ENCODE data around the gene CYP1A2.
"Not testable (repeated sequence)": the region's sequence is repeated elsewhere in the genome, so short reads cannot be mapped to it uniquely, and the experiment has no call there.

DNA sequence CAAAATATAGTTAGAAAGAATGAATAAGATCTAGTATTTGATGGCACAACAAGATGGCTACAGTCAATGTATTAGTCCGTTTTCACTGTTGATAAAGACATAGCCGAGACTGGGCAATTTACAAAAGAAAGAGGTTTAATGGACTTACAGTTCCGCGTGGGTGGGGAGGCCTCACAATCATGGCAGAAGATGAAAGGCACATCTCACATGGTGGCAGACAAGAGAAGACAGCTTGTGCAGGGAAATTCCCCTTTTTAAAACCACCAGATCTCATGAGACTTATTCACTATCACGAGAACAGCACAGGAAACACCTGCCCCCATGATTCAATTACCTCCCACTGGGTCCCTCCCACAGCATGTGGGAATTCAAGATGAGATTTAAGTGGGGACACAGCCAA, 10.4 kb upstream of the CYP1A2 start:
- not testable (repeated sequence) for TF ChIP-seq POLR2A, POLR2AphosphoS5, EP300 (IDR thresholded peaks at IDR 0.05)
- TF ChIP-seq, protein P1, sequence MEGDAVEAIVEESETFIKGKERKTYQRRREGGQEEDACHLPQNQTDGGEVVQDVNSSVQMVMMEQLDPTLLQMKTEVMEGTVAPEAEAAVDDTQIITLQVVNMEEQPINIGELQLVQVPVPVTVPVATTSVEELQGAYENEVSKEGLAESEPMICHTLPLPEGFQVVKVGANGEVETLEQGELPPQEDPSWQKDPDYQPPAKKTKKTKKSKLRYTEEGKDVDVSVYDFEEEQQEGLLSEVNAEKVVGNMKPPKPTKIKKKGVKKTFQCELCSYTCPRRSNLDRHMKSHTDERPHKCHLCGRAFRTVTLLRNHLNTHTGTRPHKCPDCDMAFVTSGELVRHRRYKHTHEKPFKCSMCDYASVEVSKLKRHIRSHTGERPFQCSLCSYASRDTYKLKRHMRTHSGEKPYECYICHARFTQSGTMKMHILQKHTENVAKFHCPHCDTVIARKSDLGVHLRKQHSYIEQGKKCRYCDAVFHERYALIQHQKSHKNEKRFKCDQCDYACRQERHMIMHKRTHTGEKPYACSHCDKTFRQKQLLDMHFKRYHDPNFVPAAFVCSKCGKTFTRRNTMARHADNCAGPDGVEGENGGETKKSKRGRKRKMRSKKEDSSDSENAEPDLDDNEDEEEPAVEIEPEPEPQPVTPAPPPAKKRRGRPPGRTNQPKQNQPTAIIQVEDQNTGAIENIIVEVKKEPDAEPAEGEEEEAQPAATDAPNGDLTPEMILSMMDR (IDR thresholded peaks at IDR 0.05): not testable (repeated sequence)

Data from upper lobe of left lung (tissue), 4 donors.